ENCODE data around the gene PICALM.

GRCh38 chr11:86067009-86067850 lies 1.7 kb downstream of the PICALM start:
- TF ChIP-seq CTCF (IDR thresholded peaks at IDR 0.05) (no peak), POLR2A (IDR thresholded peaks at IDR 0.05) (peak; percentile 33 to 53)
